Measurements from ENCODE around the gene PRUNE1.
A peak's percentile ranks its signal among the peaks of the same experiment; 100 is the strongest.

Gene PRUNE1

DNA sequence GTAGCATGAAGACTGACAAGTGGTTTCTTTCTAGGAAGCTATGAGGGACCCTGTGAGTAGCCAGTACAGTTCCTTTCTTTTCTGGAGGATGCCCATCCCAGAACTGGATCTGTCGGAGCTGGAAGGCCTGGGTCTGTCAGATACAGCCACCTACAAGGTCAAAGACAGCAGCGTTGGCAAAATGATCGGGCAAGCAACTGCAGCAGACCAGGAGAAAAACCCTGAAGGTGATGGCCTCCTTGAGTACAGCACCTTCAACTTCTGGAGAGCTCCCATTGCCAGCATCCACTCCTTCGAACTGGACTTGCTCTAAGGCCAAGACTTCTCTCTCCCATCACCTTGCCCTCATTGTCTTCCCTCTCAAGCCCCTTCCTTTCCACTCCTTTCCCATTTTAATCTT, 58.9 kb downstream of the PRUNE1 start:
- no peak for FAIRE-seq
- TF ChIP-seq TAF1 (IDR thresholded peaks at IDR 0.05; ENCODE audit: low read depth, low read length) (no peak), POU2F2 (IDR thresholded peaks at IDR 0.05; ENCODE audit: low read depth, low read length) (no peak)
- DNase-seq (ENCODE audit: insufficient read length, low spot score) = no peak

DNA sequence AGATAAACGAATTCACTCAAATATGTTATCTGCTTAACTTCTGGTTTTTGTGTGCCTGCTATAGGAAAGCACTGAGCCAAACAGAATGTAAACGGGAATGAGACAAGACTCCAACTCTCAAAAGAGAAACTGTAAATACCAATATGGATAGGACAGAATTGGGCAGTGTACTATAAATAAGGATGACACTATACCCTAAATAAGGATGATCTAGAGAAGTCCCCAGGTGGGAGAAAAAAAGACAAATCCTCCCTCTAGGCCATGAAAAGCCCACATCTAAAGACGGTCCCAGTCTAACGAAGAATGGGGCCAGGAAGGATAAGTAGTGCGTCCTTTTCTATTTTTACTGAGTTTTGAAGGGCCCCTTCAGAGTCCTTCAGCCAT, 60.8 kb downstream of the PRUNE1 start:
- no peak for TF ChIP-seq SPI1 (IDR thresholded peaks at IDR 0.05; ENCODE audit: low read depth, low read length)
- no peak for TF ChIP-seq TAF1 (IDR thresholded peaks at IDR 0.05; ENCODE audit: low read depth, low read length)
- no peak for TF ChIP-seq POU2F2 (IDR thresholded peaks at IDR 0.05; ENCODE audit: low read depth, low read length)
- no peak for DNase-seq (ENCODE audit: insufficient read length, low spot score)
- no peak for FAIRE-seq

GRCh38 chr1:151070474-151071276, 62.4 kb downstream of the PRUNE1 start, which contains the start of gene GABPB2:
TSS of gene GABPB2 (plus strand) at chr1:151070761. CDS start at chr1:151088190, 17,429 bp downstream.
- DNase-seq (ENCODE audit: insufficient read length, low spot score) (peak; percentile 84), FAIRE-seq (peak; percentile 83)
- peak; percentile 94 for TF ChIP-seq POLR2A (IDR thresholded peaks at IDR 0.05; ENCODE audit: low read depth, low read length)
- no peak for TF ChIP-seq SPI1 (IDR thresholded peaks at IDR 0.05; ENCODE audit: low read depth, low read length)
- peak; percentile 90 for TF ChIP-seq POU2F2 (IDR thresholded peaks at IDR 0.05; ENCODE audit: low read depth, low read length)
- peak; percentile 89 for TF ChIP-seq POLR2AphosphoS5 (IDR thresholded peaks at IDR 0.05; ENCODE audit: low read depth, low read length)
- peak; percentile 82 for TF ChIP-seq TAF1 (IDR thresholded peaks at IDR 0.05; ENCODE audit: low read depth, low read length)
- no peak for TF ChIP-seq PAX5 (IDR thresholded peaks at IDR 0.05; ENCODE audit: insufficient read depth, low read length, severe bottlenecking)

DNA sequence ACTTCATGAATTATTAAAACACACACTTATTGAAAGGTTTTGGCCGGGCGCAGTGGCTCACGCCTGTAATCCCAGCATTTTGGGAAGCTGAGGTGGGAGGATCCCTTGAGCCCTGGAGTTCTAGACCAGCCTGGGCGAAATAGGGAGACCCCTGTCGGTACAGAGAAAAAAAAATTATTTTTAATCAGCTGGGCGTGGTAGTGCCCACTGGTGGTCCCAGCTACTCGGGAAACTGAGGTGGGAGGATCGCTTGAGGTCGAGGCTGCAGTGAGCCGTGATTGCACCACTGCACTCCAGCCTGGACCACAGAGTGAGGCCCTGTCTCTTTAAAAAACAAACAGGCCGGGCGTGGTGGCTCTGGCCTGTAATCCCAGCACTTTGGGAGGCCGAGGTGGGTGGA, 64.0 kb downstream of the PRUNE1 start:
- FAIRE-seq = no peak
- no peak for TF ChIP-seq POLR2AphosphoS5 (IDR thresholded peaks at IDR 0.05; ENCODE audit: low read depth, low read length)
- TF ChIP-seq POU2F2 (IDR thresholded peaks at IDR 0.05; ENCODE audit: low read depth, low read length) = no peak
- no peak for TF ChIP-seq POLR2A (IDR thresholded peaks at IDR 0.05; ENCODE audit: low read depth, low read length)
- no peak for TF ChIP-seq TAF1 (IDR thresholded peaks at IDR 0.05; ENCODE audit: low read depth, low read length)
- TF ChIP-seq SPI1 (IDR thresholded peaks at IDR 0.05; ENCODE audit: low read depth, low read length) = no peak
- TF ChIP-seq PAX5 (IDR thresholded peaks at IDR 0.05; ENCODE audit: insufficient read depth, low read length, severe bottlenecking) = no peak
- DNase-seq (ENCODE audit: insufficient read length, low spot score) = no peak

Data from GM12891 (cell line).